Endothelial cell of umbilical vein (primary cell): ENCODE measurements around the gene SRD5A2. TPM values are rescaled to one million over a fixed set of nuclear protein-coding genes. Genes with fewer than 3 reads are reported as not detected.

Experiments used
- BruUV-seq: library from RNA; stranded (reverse); fragments of 400-500 nt; replicated peaks from 2 replicates; lab custom pipeline; 2021; lab: Mats Ljungman, UMichigan
- CTCF ChIA-PET: fragments of 300-600, 350-600 bp; sonication (Branson Sonifier 250); formaldehyde crosslinking; loops from one replicate; lab custom pipeline; 2021; ENCODE audit warnings: antibody characterized with exemption, inconsistent platforms; lab: Charles Lee
- POLR2A ChIA-PET: fragments of 300-600, 350-600 bp; sonication (Branson Sonifier 250); formaldehyde crosslinking; loops from one replicate; lab custom pipeline; 2021; ENCODE audit warnings: antibody characterized with exemption, inconsistent platforms; lab: Charles Lee
- DNase-seq: peaks from one replicate; pipeline ENCODE4 v3.0.0-alpha.2; 2011; ENCODE audit warnings: low read depth, low spot score
- FAIRE-seq: peaks from 2 replicates; lab custom pipeline; 2011; peaks lifted over from hg19 to GRCh38; lab: Jason Lieb, UNC
- H2AFZ ChIP-seq: 2 replicates; pipeline ENCODE4 v1.6.0; 2012; ENCODE audit warnings: low read depth, low read length, control low read depth, inconsistent platforms
- H3K27ac ChIP-seq: 2 replicates; pipeline ENCODE4 v1.5.1; 2011; ENCODE audit warnings: low read depth, mild to moderate bottlenecking, control low read depth, low read length, moderate library complexity; ENCODE audit not compliant: insufficient read depth
- H3K27me3 ChIP-seq, 2 experiments: 2 replicates each; pipeline versions ENCODE4 v1.6.0 to v1.6.1; 2011; ENCODE audit warnings: low read length in 2 of 2, mixed read lengths in 1 of 2; ENCODE audit not compliant: control insufficient read depth in 2 of 2, insufficient read depth in 2 of 2
- H3K36me3 ChIP-seq, 2 experiments: 2 replicates in 1 of 2; 3 replicates in 1 of 2; pipeline ENCODE4 v1.5.1; 2011; ENCODE audit warnings: low read length in 2 of 2, mild to moderate bottlenecking in 1 of 2, moderate library complexity in 1 of 2; ENCODE audit not compliant: control insufficient read depth in 2 of 2, insufficient read depth in 2 of 2; ENCODE audit errors: extremely low read depth in 1 of 2
- H3K4me1 ChIP-seq: 3 replicates; pipeline ENCODE4 v1.5.1; 2011; ENCODE audit warnings: mild to moderate bottlenecking, low read length; ENCODE audit not compliant: control insufficient read depth, insufficient read depth; ENCODE audit errors: extremely low read depth
- H3K4me2 ChIP-seq: 2 replicates; pipeline ENCODE4 v1.6.1; 2011; ENCODE audit warnings: low read length, control low read depth, mixed read lengths; ENCODE audit not compliant: insufficient read depth
- H3K4me3 ChIP-seq, 3 experiments: fragments of 200-600 bp in 1 of 3; sonication (generic), shearing (Covaris generic) in 1 of 3; replicated peaks in 1 of 3; 2 replicates each; pipeline ENCODE4 v1.5.1; 2011 to 2016; ENCODE audit warnings: control low read depth in 3 of 3, low read length in 3 of 3, mild to moderate bottlenecking in 2 of 3, inconsistent platforms in 1 of 3, low read depth in 1 of 3, moderate library complexity in 1 of 3; ENCODE audit not compliant: insufficient read depth in 1 of 3
- H3K79me2 ChIP-seq: 2 replicates; pipeline ENCODE4 v1.6.0; 2012; ENCODE audit warnings: low read length, inconsistent platforms; ENCODE audit not compliant: control insufficient read depth, insufficient read depth
- H3K9ac ChIP-seq: replicated peaks from 2 replicates; pipeline ENCODE3; 2011; ENCODE audit warnings: low read length, control low read depth; ENCODE audit not compliant: insufficient read depth; ENCODE audit errors: extremely low read depth
- H3K9me1 ChIP-seq: replicated peaks from 3 replicates; pipeline ENCODE4 v1.6.0; 2011; ENCODE audit warnings: mild to moderate bottlenecking, low read length; ENCODE audit not compliant: control insufficient read depth, insufficient read depth; ENCODE audit errors: extremely low read depth
- H3K9me3 ChIP-seq: replicated peaks from 2 replicates; pipeline ENCODE4 v1.5.1; 2012; ENCODE audit warnings: low read length, inconsistent platforms; ENCODE audit not compliant: control insufficient read depth, insufficient read depth
- H4K20me1 ChIP-seq: replicated peaks from 2 replicates; pipeline ENCODE3; 2011; ENCODE audit warnings: mild to moderate bottlenecking, low read length; ENCODE audit not compliant: control insufficient read depth, insufficient read depth; ENCODE audit errors: extremely low read depth
- EZH2 ChIP-seq: IDR thresholded peaks from 2 replicates; pipeline ENCODE4 v1.6.1; 2012; ENCODE audit warnings: borderline replicate concordance, low read depth, mild to moderate bottlenecking, moderate library complexity, low read length, inconsistent platforms; ENCODE audit not compliant: severe bottlenecking
- FOS ChIP-seq: IDR thresholded peaks from 2 replicates; pipeline ENCODE4 v1.6.1; 2011; ENCODE audit warnings: mild to moderate bottlenecking, low read length, moderate library complexity, borderline replicate concordance; ENCODE audit not compliant: insufficient read depth
- GATA2 ChIP-seq: IDR thresholded peaks from 2 replicates; pipeline ENCODE4 v1.7.0; 2011; ENCODE audit warnings: low read depth, mild to moderate bottlenecking, moderate library complexity, mixed read lengths, low read length; ENCODE audit not compliant: insufficient read length, insufficient read depth
- JUN ChIP-seq: IDR thresholded peaks from 2 replicates; pipeline ENCODE4 v1.6.1; 2011; ENCODE audit warnings: borderline replicate concordance, low read depth; ENCODE audit not compliant: insufficient read length, insufficient read depth
- MYC ChIP-seq: IDR thresholded peaks from one replicate; pipeline ENCODE4 v1.6.1; 2011; ENCODE audit warnings: mild to moderate bottlenecking, low read depth, low read length
- POLR2A ChIP-seq: IDR thresholded peaks from 2 replicates; pipeline ENCODE4 v1.6.1; 2012; ENCODE audit warnings: low read depth, mild to moderate bottlenecking, control low read depth, low read length
- dilution Hi-C: fragments of 300-500 bp; cut with MboI; formaldehyde crosslinking; loops from one replicate; pipeline ENCODE4 v1.15.0; 2019; ENCODE audit warnings: low sequenced_read_pairs; ENCODE audit not compliant: extremely low pct_ligation_motif_present
- intact Hi-C: fragments of 100-400 bp; cut with micrococcal nuclease; formaldehyde crosslinking; loops from one replicate; pipeline ENCODE4 v1.10.0; 2022
- polyA plus RNA-seq, 4 experiments: library from polyadenylated mRNA; depleted of rRNA in 3 of 4; stranded (reverse) in 3 of 4; unstranded in 1 of 4; fragments of >200 nt; gene quantifications; 2 replicates each; pipeline versions ENCODE4 v1.2.1 to v1.2.3, GENCODE V29; 2011 to 2012; ENCODE audit warnings: missing spikeins in 1 of 4
- total RNA-seq: library from RNA; stranded (reverse); gene quantifications from 2 replicates; pipeline ENCODE4 v1.2.3, GENCODE V29; 2021
- TF ChIP-seq, protein P1 (sequence below), 2 donors: IDR thresholded peaks; 1 replicate in 1 of 2; 2 replicates in 1 of 2; pipeline ENCODE4 v1.5.1; 2011; ENCODE audit warnings: low read length in 2 of 2, mild to moderate bottlenecking in 2 of 2, moderate library complexity in 2 of 2, control low read depth in 1 of 2, inconsistent platforms in 1 of 2, low read depth in 1 of 2; ENCODE audit not compliant: insufficient read depth in 1 of 2; ENCODE audit errors: extremely low read depth in 1 of 2
- TF ChIP-seq, protein P2 (sequence below): IDR thresholded peaks from 2 replicates; pipeline ENCODE4 v1.6.1; 2011; ENCODE audit not compliant: insufficient read depth, insufficient read length

Gene SRD5A2
- total and polyA plus RNA-seq, 2 donors (not counting 3 experiments of a cell fraction or from before 2014, with no cell fraction given) = not detected

GRCh38 chr2:31598694-31599093 lies 18.0 kb upstream of the SRD5A2 start:
- CTCF ChIA-PET = no interaction called here

More at GRCh38 chr2:31598694-31599093, 18.0 kb upstream of the SRD5A2 start:
- Histone ChIP-seq H3K9me3 (no peaks in the 10 kb centered on the region), H3K79me2 (no peaks in the 10 kb centered on the region), H3K9me1 (no peaks in the 10 kb centered on the region), H2AFZ (no peak overlapping the region), H3K4me2 (no peak overlapping the region), H4K20me1 (no peaks in the 10 kb centered on the region), H3K9ac (no peak overlapping the region), H3K36me3 (no peaks in the 10 kb centered on the region), H3K4me1 (no peaks in the 10 kb centered on the region), H3K27ac (no peak overlapping the region), H3K4me3 (no peak overlapping the region), H3K27me3 (no peaks in the 10 kb centered on the region)
- FAIRE-seq (no peak), DNase-seq (no peak)
- TF ChIP-seq EZH2 = no peak
- TF ChIP-seq POLR2A = no peak
- TF ChIP-seq, protein P1, sequence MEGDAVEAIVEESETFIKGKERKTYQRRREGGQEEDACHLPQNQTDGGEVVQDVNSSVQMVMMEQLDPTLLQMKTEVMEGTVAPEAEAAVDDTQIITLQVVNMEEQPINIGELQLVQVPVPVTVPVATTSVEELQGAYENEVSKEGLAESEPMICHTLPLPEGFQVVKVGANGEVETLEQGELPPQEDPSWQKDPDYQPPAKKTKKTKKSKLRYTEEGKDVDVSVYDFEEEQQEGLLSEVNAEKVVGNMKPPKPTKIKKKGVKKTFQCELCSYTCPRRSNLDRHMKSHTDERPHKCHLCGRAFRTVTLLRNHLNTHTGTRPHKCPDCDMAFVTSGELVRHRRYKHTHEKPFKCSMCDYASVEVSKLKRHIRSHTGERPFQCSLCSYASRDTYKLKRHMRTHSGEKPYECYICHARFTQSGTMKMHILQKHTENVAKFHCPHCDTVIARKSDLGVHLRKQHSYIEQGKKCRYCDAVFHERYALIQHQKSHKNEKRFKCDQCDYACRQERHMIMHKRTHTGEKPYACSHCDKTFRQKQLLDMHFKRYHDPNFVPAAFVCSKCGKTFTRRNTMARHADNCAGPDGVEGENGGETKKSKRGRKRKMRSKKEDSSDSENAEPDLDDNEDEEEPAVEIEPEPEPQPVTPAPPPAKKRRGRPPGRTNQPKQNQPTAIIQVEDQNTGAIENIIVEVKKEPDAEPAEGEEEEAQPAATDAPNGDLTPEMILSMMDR (IDR thresholded peaks at IDR 0.05; ENCODE audit: extremely low read depth in 1 of 2, insufficient read depth in 1 of 2, low read depth in 1 of 2, low read length in 2 of 2) = no peak
- no peak for TF ChIP-seq MYC
- no peak for TF ChIP-seq FOS
- TF ChIP-seq, protein P2, sequence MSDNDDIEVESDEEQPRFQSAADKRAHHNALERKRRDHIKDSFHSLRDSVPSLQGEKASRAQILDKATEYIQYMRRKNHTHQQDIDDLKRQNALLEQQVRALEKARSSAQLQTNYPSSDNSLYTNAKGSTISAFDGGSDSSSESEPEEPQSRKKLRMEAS = no peak
- TF ChIP-seq GATA2 = no peak
- no peak for TF ChIP-seq JUN
- POLR2A ChIA-PET = no interaction called here
- intact Hi-C loops (no loop called here), dilution Hi-C loops (no loop called here)
- no TSS peak for BruUV-seq
